Activated naive CD4-positive, alpha-beta T cell treated with anti-CD3 and anti-CD28 coated beads, Interleukin-2, amount 50 U/mL, for 72 hours (primary cell): ENCODE measurements around the gene CNPY2. TPM values are rescaled to one million over a fixed set of nuclear protein-coding genes. Genes with fewer than 3 reads are reported as not detected.
"Not testable (repeated sequence)": the region's sequence is repeated elsewhere in the genome, so short reads cannot be mapped to it uniquely, and the experiment has no call there.

ENCODE experiments used
- ATAC-seq, 2 donors: fragments of 150-1000 bp; cut with Tn5 transposase; 2 replicates each; pipeline ENCODE4 v1.10.0; 2021; ENCODE audit warnings: mild to moderate bottlenecking in 2 of 2, moderate library complexity in 2 of 2
- DNase-seq, 2 donors: peaks; one replicate each; pipeline ENCODE4 v3.0.0; 2021 to 2022; ENCODE audit warnings: low spot score in 2 of 2
- H3K27ac Mint-ChIP-seq, 2 donors: one replicate each; pipeline ENCODE4 v1.8.0; 2022; ENCODE audit warnings: mild to moderate bottlenecking in 2 of 2, mixed read lengths in 2 of 2
- H3K36me3 Mint-ChIP-seq, 2 donors: one replicate each; pipeline ENCODE4 v1.8.0; 2022; ENCODE audit warnings: mixed read lengths in 2 of 2
- H3K9me3 Mint-ChIP-seq, 2 donors: one replicate each; pipeline ENCODE4 v1.8.0; 2022; ENCODE audit warnings: mixed read lengths in 2 of 2
- total RNA-seq, 2 donors: library from RNA; stranded (reverse); gene quantifications; one replicate each; pipeline ENCODE4 v1.2.3, GENCODE V29; 2022

Gene CNPY2
- total RNA-seq, 2 donors from 2014 or later: 58.2 to 112 TPM

GRCh38 chr12:56337753-56338251, 22.0 kb upstream of the CNPY2 start:
- DNase-seq (no peak), ATAC-seq (no peak)
- H3K27ac Mint-ChIP-seq: peak overlapping the region; percentile 61 to 95
- no peaks in the 10 kb centered on the region for H3K9me3 Mint-ChIP-seq
- peaks cover 7 to 10% of the 10 kb centered on the region in 2 donors for H3K36me3 Mint-ChIP-seq

- no peak for DNase-seq
- Mint-ChIP-seq H3K27ac (peak overlapping the region in 1 of 2 donors; percentile 95), H3K36me3 (peaks cover 7 to 10% of the 10 kb centered on the region in 2 donors), H3K9me3 (no peaks in the 10 kb centered on the region)
- no peak for ATAC-seq
These were observed 20.8 kb upstream of the CNPY2 start for GRCh38 chr12:56336361-56337167.

- not testable (repeated sequence) for H3K27ac Mint-ChIP-seq, H3K9me3 Mint-ChIP-seq, DNase-seq, H3K36me3 Mint-ChIP-seq, ATAC-seq
These were observed 19.7 kb upstream of the CNPY2 start for GRCh38 chr12:56335527-56335926.

GRCh38 chr12:56334490-56334793, 18.7 kb upstream of the CNPY2 start:
- no peaks in the 10 kb centered on the region for H3K9me3 Mint-ChIP-seq
- no peak for DNase-seq
- peaks cover 7 to 10% of the 10 kb centered on the region in 2 donors for H3K36me3 Mint-ChIP-seq

GRCh38 chr12:56333679-56334489, 18.1 kb upstream of the CNPY2 start, which contains the start of gene PAN2:
TSS of gene PAN2 (minus strand) at chr12:56334000. CDS start at chr12:56333094, 906 bp downstream.
- peak within 1 kb of the TSS; percentile 99 to 100 for H3K27ac Mint-ChIP-seq
- H3K36me3 Mint-ChIP-seq: peaks cover 2 to 4% of the 10 kb centered on the region in 2 donors
- peak; percentile 91 to 94 for DNase-seq
- ATAC-seq: peak; percentile 81 to 90
- H3K9me3 Mint-ChIP-seq: no peaks in the 10 kb centered on the region

More at GRCh38 chr12:56334490-56334793, 18.7 kb upstream of the CNPY2 start:
- no peak for ATAC-seq
- peak overlapping the region; percentile 99 to 100 for H3K27ac Mint-ChIP-seq

GRCh38 chr12:56333197-56333678, 17.4 kb upstream of the CNPY2 start:
- no peak for DNase-seq
- no peaks in the 10 kb centered on the region for H3K36me3 Mint-ChIP-seq
- no peak for ATAC-seq
- H3K9me3 Mint-ChIP-seq: no peaks in the 10 kb centered on the region
- peak overlapping the region; percentile 99 to 100 for H3K27ac Mint-ChIP-seq

- DNase-seq (no peak), ATAC-seq (no peak)
- no peaks in the 10 kb centered on the region for H3K36me3 Mint-ChIP-seq
- no peaks in the 10 kb centered on the region for H3K9me3 Mint-ChIP-seq
- peak overlapping the region; percentile 99 to 100 for H3K27ac Mint-ChIP-seq
These were observed 16.9 kb upstream of the CNPY2 start for GRCh38 chr12:56332512-56333196.

- Mint-ChIP-seq H3K27ac (no peak overlapping the region), H3K9me3 (no peaks in the 10 kb centered on the region), H3K36me3 (peaks cover 0 to 3% of the 10 kb centered on the region in 2 donors)
- no peak for ATAC-seq
- DNase-seq: no peak
These were observed 15.2 kb upstream of the CNPY2 start for GRCh38 chr12:56330936-56331490.

GRCh38 chr12:56326533-56326932, 10.7 kb upstream of the CNPY2 start:
- H3K36me3 Mint-ChIP-seq: peaks cover 0 to 6% of the 10 kb centered on the region in 2 donors
- no peak for ATAC-seq
- H3K27ac Mint-ChIP-seq: peak overlapping the region in 1 of 2 donors; percentile 23
- no peaks in the 10 kb centered on the region for H3K9me3 Mint-ChIP-seq
- no peak for DNase-seq

- DNase-seq (no peak), ATAC-seq (no peak)
- Mint-ChIP-seq H3K36me3 (peaks cover 0 to 6% of the 10 kb centered on the region in 2 donors), H3K27ac (no peak overlapping the region), H3K9me3 (no peaks in the 10 kb centered on the region)
These were observed 10.3 kb upstream of the CNPY2 start for GRCh38 chr12:56326126-56326525.

- ATAC-seq: no peak
- no peaks in the 10 kb centered on the region for H3K9me3 Mint-ChIP-seq
- H3K27ac Mint-ChIP-seq: peak overlapping the region; percentile 24 to 57
- H3K36me3 Mint-ChIP-seq: peaks cover 0 to 6% of the 10 kb centered on the region in 2 donors
- no peak for DNase-seq
These were observed 8.4 kb upstream of the CNPY2 start for GRCh38 chr12:56324206-56324605.

GRCh38 chr12:56321610-56322009, 5.8 kb upstream of the CNPY2 start:
- H3K36me3 Mint-ChIP-seq, H3K27ac Mint-ChIP-seq, H3K9me3 Mint-ChIP-seq, DNase-seq, ATAC-seq: not testable (repeated sequence)

GRCh38 chr12:56321027-56321426, 5.2 kb upstream of the CNPY2 start:
- Mint-ChIP-seq H3K9me3 (no peaks in the 10 kb centered on the region), H3K27ac (no peak overlapping the region), H3K36me3 (peaks cover under 1 to 4% of the 10 kb centered on the region in 2 donors)
- peak; percentile 10 to 68 for ATAC-seq
- DNase-seq: no peak

GRCh38 chr12:56317675-56318074, 1.9 kb upstream of the CNPY2 start:
- no peak for ATAC-seq
- H3K27ac Mint-ChIP-seq: peak overlapping the region in 1 of 2 donors; percentile 18
- DNase-seq: no peak

GRCh38 chr12:56315249-56315621, 553 bp downstream of the CNPY2 start:
- DNase-seq: no peak
- no peaks in the 10 kb centered on the region for H3K9me3 Mint-ChIP-seq
- peak in 1 of 2 donors; percentile 2 for ATAC-seq
- peaks cover 19% of the 10 kb centered on the region in 2 donors for H3K36me3 Mint-ChIP-seq
- H3K27ac Mint-ChIP-seq: peak overlapping the region; percentile 99

More at GRCh38 chr12:56317675-56318074, 1.9 kb upstream of the CNPY2 start:
- Mint-ChIP-seq H3K9me3 (no peaks in the 10 kb centered on the region), H3K36me3 (peaks cover 19% of the 10 kb centered on the region in 2 donors)

- no peak for ATAC-seq
- H3K36me3 Mint-ChIP-seq: peaks cover 19 to 22% of the 10 kb centered on the region in 2 donors
- H3K27ac Mint-ChIP-seq: peak overlapping the region in 1 of 2 donors; percentile 84
- DNase-seq: no peak
- no peaks in the 10 kb centered on the region for H3K9me3 Mint-ChIP-seq
These were observed 4.8 kb downstream of the CNPY2 start for GRCh38 chr12:56311003-56311402.
